Stimulated activated naive B cell treated with anti-CD40 and anti-IgM and Interleukin-4, amounts not matched to agents 10 μg/mL and 1 μg/mL and 100 μg/mL, for 72 hours (primary cell): ENCODE measurements around the gene UTRN.

Experiments used
- ATAC-seq, 2 donors: fragments of 150-1000 bp; cut with Tn5 transposase; replicated peaks; 2 replicates each; pipeline ENCODE4 v1.10.0; 2021; ENCODE audit warnings: moderate library complexity in 1 of 2
- DNase-seq: peaks from one replicate; pipeline ENCODE4 v3.0.0; 2021
- H3K27ac Mint-ChIP-seq: one replicate; pipeline ENCODE4 v1.8.0; 2022; ENCODE audit warnings: mild to moderate bottlenecking, mixed read lengths
- H3K27me3 Mint-ChIP-seq, 2 donors: one replicate each; pipeline ENCODE4 v1.8.0; 2022; ENCODE audit warnings: mixed read lengths in 2 of 2
- H3K36me3 Mint-ChIP-seq, 2 donors: one replicate each; pipeline ENCODE4 v1.8.0; 2022; ENCODE audit warnings: mixed read lengths in 2 of 2, mild to moderate bottlenecking in 1 of 2
- H3K4me1 Mint-ChIP-seq, 2 donors: one replicate each; pipeline ENCODE4 v1.8.0; 2022; ENCODE audit warnings: mixed read lengths in 2 of 2, mild to moderate bottlenecking in 1 of 2
- H3K4me3 Mint-ChIP-seq, 2 donors: one replicate each; pipeline ENCODE4 v1.8.0; 2022; ENCODE audit warnings: mild to moderate bottlenecking in 2 of 2, mixed read lengths in 2 of 2, moderate library complexity in 1 of 2
- H3K9me3 Mint-ChIP-seq, 2 donors: one replicate each; pipeline ENCODE4 v1.8.0; 2022; ENCODE audit warnings: mixed read lengths in 2 of 2, mild to moderate bottlenecking in 1 of 2

The UTRN gene

GRCh38 chr6:144292372-144292771 is 7.2 kb downstream of the UTRN start:
- H3K36me3 Mint-ChIP-seq = no peaks in the 10 kb centered on the region
- H3K27ac Mint-ChIP-seq = no peak overlapping the region
- ATAC-seq (no peak), DNase-seq (no peak)
- peaks cover 5 to 8% of the 10 kb centered on the region in 2 donors for H3K4me1 Mint-ChIP-seq
- peaks cover 0 to 5% of the 10 kb centered on the region in 2 donors for H3K9me3 Mint-ChIP-seq
- no peak overlapping the region for H3K4me3 Mint-ChIP-seq
- H3K27me3 Mint-ChIP-seq = peaks cover 0 to 4% of the 10 kb centered on the region in 2 donors

GRCh38 chr6:144294016-144294415 is 8.9 kb downstream of the UTRN start:
- H3K4me3 Mint-ChIP-seq = no peak overlapping the region
- no peak overlapping the region for H3K27ac Mint-ChIP-seq
- peaks cover 0 to 5% of the 10 kb centered on the region in 2 donors for H3K9me3 Mint-ChIP-seq
- DNase-seq = no peak
- no peak for ATAC-seq
- no peaks in the 10 kb centered on the region for H3K36me3 Mint-ChIP-seq
- no peaks in the 10 kb centered on the region for H3K27me3 Mint-ChIP-seq
- H3K4me1 Mint-ChIP-seq = peaks cover 5 to 12% of the 10 kb centered on the region in 2 donors

GRCh38 chr6:144295211-144295610 is 10.1 kb downstream of the UTRN start:
- no peak overlapping the region for H3K27ac Mint-ChIP-seq

GRCh38 chr6:144295981-144296767 is 11.0 kb downstream of the UTRN start:
- no peak overlapping the region for H3K27ac Mint-ChIP-seq
- ATAC-seq = no peak

More at GRCh38 chr6:144295211-144295610, 10.1 kb downstream of the UTRN start:
- Mint-ChIP-seq H3K4me1 (peaks cover 5 to 12% of the 10 kb centered on the region in 2 donors), H3K4me3 (no peak overlapping the region), H3K9me3 (peaks cover 0 to 5% of the 10 kb centered on the region in 2 donors), H3K36me3 (no peaks in the 10 kb centered on the region), H3K27me3 (no peaks in the 10 kb centered on the region)
- no peak for ATAC-seq
- DNase-seq = no peak

GRCh38 chr6:144296973-144297372 is 11.8 kb downstream of the UTRN start:
- DNase-seq = no peak
- H3K27ac Mint-ChIP-seq = no peak overlapping the region
- peaks cover 0 to 3% of the 10 kb centered on the region in 2 donors for H3K36me3 Mint-ChIP-seq

More at GRCh38 chr6:144295981-144296767, 11.0 kb downstream of the UTRN start:
- no peak overlapping the region for H3K4me3 Mint-ChIP-seq
- DNase-seq = no peak
- peaks cover 5 to 12% of the 10 kb centered on the region in 2 donors for H3K4me1 Mint-ChIP-seq
- peaks cover 0 to 5% of the 10 kb centered on the region in 2 donors for H3K9me3 Mint-ChIP-seq
- no peaks in the 10 kb centered on the region for H3K36me3 Mint-ChIP-seq
- no peaks in the 10 kb centered on the region for H3K27me3 Mint-ChIP-seq

GRCh38 chr6:144297511-144298100 is 12.5 kb downstream of the UTRN start:
- H3K27ac Mint-ChIP-seq = no peak overlapping the region
- DNase-seq = no peak

More at GRCh38 chr6:144296973-144297372, 11.8 kb downstream of the UTRN start:
- H3K9me3 Mint-ChIP-seq = peaks cover 0 to 5% of the 10 kb centered on the region in 2 donors
- peaks cover 5 to 12% of the 10 kb centered on the region in 2 donors for H3K4me1 Mint-ChIP-seq
- ATAC-seq = no peak
- peaks cover 0 to 3% of the 10 kb centered on the region in 2 donors for H3K27me3 Mint-ChIP-seq
- no peak overlapping the region for H3K4me3 Mint-ChIP-seq

GRCh38 chr6:144298194-144298593 is 13.1 kb downstream of the UTRN start:
- Mint-ChIP-seq H3K4me1 (peaks cover 5 to 12% of the 10 kb centered on the region in 2 donors), H3K36me3 (peaks cover 0 to 3% of the 10 kb centered on the region in 2 donors), H3K4me3 (no peak overlapping the region), H3K27me3 (peaks cover 0 to 4% of the 10 kb centered on the region in 2 donors), H3K27ac (no peak overlapping the region), H3K9me3 (peaks cover 0 to 5% of the 10 kb centered on the region in 2 donors)
- DNase-seq (no peak), ATAC-seq (no peak)

More at GRCh38 chr6:144297511-144298100, 12.5 kb downstream of the UTRN start:
- peaks cover 0 to 3% of the 10 kb centered on the region in 2 donors for H3K36me3 Mint-ChIP-seq
- H3K4me3 Mint-ChIP-seq = no peak overlapping the region
- H3K27me3 Mint-ChIP-seq = peaks cover 0 to 4% of the 10 kb centered on the region in 2 donors
- peaks cover 0 to 5% of the 10 kb centered on the region in 2 donors for H3K9me3 Mint-ChIP-seq
- ATAC-seq = no peak
- H3K4me1 Mint-ChIP-seq = peaks cover 5 to 12% of the 10 kb centered on the region in 2 donors

GRCh38 chr6:144298916-144299315 is 13.8 kb downstream of the UTRN start:
- peaks cover 0 to 3% of the 10 kb centered on the region in 2 donors for H3K36me3 Mint-ChIP-seq
- no peak for ATAC-seq
- H3K27ac Mint-ChIP-seq = no peak overlapping the region
- H3K4me1 Mint-ChIP-seq = peaks cover 5 to 12% of the 10 kb centered on the region in 2 donors
- peaks cover 0 to 4% of the 10 kb centered on the region in 2 donors for H3K27me3 Mint-ChIP-seq
- DNase-seq = no peak
- H3K9me3 Mint-ChIP-seq = peaks cover 0 to 5% of the 10 kb centered on the region in 2 donors
- no peak overlapping the region for H3K4me3 Mint-ChIP-seq

- Mint-ChIP-seq H3K4me3 (no peak overlapping the region), H3K4me1 (peaks cover 5 to 8% of the 10 kb centered on the region in 2 donors), H3K36me3 (peaks cover 0 to 3% of the 10 kb centered on the region in 2 donors), H3K27me3 (peaks cover 5 to 14% of the 10 kb centered on the region in 2 donors), H3K9me3 (no peaks in the 10 kb centered on the region), H3K27ac (no peak overlapping the region)
- no peak for ATAC-seq
- no peak for DNase-seq
Measured at GRCh38 chr6:144302701-144303372, 17.7 kb downstream of the UTRN start.

- Mint-ChIP-seq H3K4me1 (peaks cover 5 to 8% of the 10 kb centered on the region in 2 donors), H3K4me3 (no peak overlapping the region), H3K27me3 (peaks cover 5 to 14% of the 10 kb centered on the region in 2 donors), H3K27ac (no peak overlapping the region), H3K9me3 (no peaks in the 10 kb centered on the region), H3K36me3 (peaks cover 0 to 3% of the 10 kb centered on the region in 2 donors)
- DNase-seq (no peak), ATAC-seq (no peak)
Measured at GRCh38 chr6:144304223-144304848, 19.2 kb downstream of the UTRN start.

- Mint-ChIP-seq H3K27me3 (peaks cover 5 to 14% of the 10 kb centered on the region in 2 donors), H3K4me1 (peaks cover 7 to 14% of the 10 kb centered on the region in 2 donors), H3K36me3 (peaks cover 0 to 3% of the 10 kb centered on the region in 2 donors), H3K9me3 (no peaks in the 10 kb centered on the region), H3K27ac (no peak overlapping the region), H3K4me3 (no peak overlapping the region)
- DNase-seq (no peak), ATAC-seq (no peak)
Measured at GRCh38 chr6:144305567-144305966, 20.4 kb downstream of the UTRN start.

GRCh38 chr6:144305985-144306384 is 20.9 kb downstream of the UTRN start:
- H3K36me3 Mint-ChIP-seq = peaks cover 0 to 3% of the 10 kb centered on the region in 2 donors
- ATAC-seq = peak; percentile 23 to 33
- peaks cover 11 to 18% of the 10 kb centered on the region in 2 donors for H3K4me1 Mint-ChIP-seq
- H3K27ac Mint-ChIP-seq = no peak overlapping the region
- H3K27me3 Mint-ChIP-seq = peaks cover 5 to 14% of the 10 kb centered on the region in 2 donors
- peak overlapping the region in 1 of 2 donors; percentile 4 for H3K4me3 Mint-ChIP-seq
- no peak for DNase-seq
- no peaks in the 10 kb centered on the region for H3K9me3 Mint-ChIP-seq

GRCh38 chr6:144307880-144308279 is 22.7 kb downstream of the UTRN start:
- H3K4me3 Mint-ChIP-seq = no peak overlapping the region
- ATAC-seq = no peak

GRCh38 chr6:144310765-144311164 is 25.6 kb downstream of the UTRN start:
- no peaks in the 10 kb centered on the region for H3K36me3 Mint-ChIP-seq
- no peak overlapping the region for H3K27ac Mint-ChIP-seq
- peaks cover 19 to 31% of the 10 kb centered on the region in 2 donors for H3K4me1 Mint-ChIP-seq
- DNase-seq (peak; percentile 21), ATAC-seq (peak; percentile 91 to 95)
- peaks cover 0 to 5% of the 10 kb centered on the region in 2 donors for H3K27me3 Mint-ChIP-seq
- H3K4me3 Mint-ChIP-seq = no peak overlapping the region
- H3K9me3 Mint-ChIP-seq = no peaks in the 10 kb centered on the region

More at GRCh38 chr6:144307880-144308279, 22.7 kb downstream of the UTRN start:
- Mint-ChIP-seq H3K4me1 (peaks cover 16 to 23% of the 10 kb centered on the region in 2 donors), H3K27me3 (peaks cover 5 to 10% of the 10 kb centered on the region in 2 donors), H3K36me3 (no peaks in the 10 kb centered on the region), H3K9me3 (no peaks in the 10 kb centered on the region), H3K27ac (no peak overlapping the region)
- no peak for DNase-seq
